ENCODE results near the gene CLSTN2.

The CLSTN2 gene

DNA sequence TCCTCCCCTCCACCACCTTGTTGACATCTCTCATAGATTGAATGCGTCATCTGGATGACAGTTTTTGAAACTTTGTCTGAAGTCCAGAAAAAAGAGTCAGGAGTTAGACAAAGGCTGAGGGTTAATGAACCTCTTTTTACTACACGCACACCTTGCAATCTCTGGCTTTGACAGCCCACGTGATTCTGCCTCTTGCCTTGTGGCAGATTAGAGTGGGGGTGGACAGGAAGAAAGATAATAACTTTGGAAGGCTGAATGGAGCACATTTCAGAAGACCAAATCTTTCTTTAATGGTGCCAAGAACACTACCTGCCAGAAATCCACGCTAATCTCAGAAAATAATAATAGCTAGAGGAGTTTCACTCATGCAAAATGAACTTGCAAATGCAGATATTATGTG, 415.0 kb downstream of the CLSTN2 start:
- DNase-seq, result no peak

DNA sequence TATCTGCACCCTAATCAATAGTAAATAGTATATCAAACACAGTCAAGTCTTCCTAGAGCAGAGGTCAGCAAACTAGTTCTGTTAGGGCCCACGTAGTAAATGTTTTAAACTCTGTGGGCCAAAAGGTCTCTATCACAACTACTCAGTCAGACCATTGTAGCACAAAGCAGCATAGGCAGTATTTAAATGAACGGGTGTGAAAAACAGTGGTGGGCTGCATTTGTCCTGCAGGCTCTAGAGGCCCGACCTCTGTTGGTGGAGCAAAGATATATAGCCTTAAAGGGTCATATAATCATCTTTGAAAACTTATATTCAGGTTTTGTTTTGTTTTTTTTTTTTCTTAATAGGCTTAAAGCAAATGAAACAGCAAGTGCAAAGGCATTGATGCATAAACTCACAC, 416.5 kb downstream of the CLSTN2 start:
- DNase-seq, result no peak

DNA sequence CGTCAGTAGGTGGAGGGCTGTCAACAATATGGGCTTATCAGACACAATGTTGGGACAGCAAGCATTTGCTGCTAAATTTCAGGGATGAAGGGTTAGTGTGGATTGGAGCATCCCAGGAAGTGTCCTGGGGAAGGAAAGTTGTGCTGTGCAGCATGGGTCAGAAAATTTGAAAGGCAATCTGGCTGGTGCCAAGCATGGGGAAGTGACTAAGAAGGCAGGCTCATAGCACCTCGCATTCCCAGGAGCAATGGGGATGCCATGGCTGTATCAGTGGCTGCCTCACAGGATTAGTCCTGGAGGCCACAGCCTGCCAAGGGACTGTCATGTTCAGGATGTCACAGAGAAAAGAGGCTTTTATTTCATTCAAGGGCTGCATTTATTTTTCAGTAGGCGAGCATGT, 420.5 kb downstream of the CLSTN2 start:
- DNase-seq, result no peak

DNA sequence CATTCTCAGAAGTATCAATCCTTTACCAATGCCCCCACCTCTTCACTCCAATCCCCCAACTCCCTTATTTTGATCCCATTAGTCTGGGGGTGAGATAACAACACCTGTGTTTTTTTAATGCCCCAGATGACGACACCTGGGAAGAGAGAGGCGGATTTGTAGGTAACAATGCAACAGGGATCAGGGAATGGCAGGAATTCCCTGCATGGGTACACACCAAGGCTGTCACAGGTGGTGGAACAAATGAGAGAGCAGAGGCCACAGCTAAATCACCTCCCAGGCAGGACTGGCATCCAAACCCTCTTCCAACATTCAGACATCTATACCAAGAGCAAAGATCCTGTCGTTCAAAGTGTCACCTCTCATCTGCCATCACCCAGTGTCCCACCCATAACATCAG, 423.7 kb downstream of the CLSTN2 start:
- no peak for DNase-seq

DNA sequence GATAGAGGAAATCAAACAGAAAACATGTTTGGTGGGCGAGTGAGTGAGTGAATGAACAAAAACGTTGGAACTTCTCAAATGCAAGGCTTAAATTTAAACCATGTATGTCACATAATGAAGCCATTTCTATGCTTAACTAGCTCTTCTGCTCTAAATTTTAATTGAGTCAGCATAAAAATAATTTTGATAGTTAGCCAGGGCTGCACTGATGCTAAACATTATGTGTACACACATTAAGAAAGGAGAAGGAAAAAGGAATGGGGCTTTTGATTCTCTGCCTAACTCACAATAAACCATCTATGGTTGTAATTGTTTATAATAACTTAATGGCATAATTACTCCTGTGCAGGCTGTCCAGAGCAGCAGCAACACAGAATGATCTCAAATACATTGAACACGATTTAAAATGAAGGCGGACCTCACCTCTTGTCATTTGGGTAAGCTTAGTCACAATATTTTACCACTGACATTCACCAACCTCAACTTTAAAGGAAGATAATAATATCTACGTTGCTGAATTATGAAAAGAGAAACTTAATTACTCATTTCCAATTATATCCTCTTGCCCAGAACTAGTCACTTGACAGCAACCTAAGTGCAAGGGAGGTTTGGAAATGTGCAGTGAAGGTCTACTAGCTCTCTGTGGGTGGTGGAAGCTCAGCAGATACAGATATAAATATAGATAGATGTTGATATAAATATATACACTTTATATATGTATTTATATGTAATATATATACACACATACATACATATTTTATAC, 424.4 kb downstream of the CLSTN2 start:
- DNase-seq, result no peak

DNA sequence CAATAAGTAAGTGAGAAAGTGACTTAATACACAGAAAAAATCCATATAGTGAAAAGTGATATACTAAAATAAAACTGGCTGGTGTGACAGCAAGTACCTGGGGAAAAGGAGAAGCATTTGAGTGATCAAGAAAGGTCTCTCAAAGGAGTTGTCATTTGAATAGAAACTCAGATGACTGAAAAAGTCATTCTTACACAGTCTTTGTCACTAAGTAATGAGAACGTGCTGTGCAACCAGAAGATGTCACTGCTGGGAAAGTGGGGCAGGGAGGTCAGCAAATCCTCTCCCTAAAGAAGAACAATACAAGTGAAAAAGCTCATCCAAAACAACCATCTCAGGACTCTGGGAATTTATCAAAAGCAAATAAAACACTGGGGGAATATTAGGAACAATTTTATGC, 425.3 kb downstream of the CLSTN2 start:
- no peak for DNase-seq

DNA sequence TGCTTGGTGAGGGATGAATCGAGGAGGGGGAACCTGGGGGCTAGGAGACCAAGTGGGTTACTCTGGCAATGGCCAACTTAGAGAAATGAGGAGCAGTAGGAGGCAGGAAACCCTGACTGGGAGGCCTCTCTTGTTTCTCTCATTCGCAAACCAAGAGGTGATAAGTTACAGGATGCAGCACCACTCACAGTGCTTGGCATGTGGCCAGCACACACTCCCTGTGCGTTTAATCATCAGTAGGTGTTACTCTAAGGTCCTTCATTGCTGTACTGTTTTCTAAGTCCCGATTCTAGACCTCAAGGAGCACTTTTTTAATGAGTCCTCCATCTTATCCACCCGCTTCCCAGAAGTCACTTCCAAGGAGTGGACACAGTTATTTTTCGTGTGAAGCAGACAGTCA, 428.8 kb downstream of the CLSTN2 start:
- peak; percentile 3 for DNase-seq

DNA sequence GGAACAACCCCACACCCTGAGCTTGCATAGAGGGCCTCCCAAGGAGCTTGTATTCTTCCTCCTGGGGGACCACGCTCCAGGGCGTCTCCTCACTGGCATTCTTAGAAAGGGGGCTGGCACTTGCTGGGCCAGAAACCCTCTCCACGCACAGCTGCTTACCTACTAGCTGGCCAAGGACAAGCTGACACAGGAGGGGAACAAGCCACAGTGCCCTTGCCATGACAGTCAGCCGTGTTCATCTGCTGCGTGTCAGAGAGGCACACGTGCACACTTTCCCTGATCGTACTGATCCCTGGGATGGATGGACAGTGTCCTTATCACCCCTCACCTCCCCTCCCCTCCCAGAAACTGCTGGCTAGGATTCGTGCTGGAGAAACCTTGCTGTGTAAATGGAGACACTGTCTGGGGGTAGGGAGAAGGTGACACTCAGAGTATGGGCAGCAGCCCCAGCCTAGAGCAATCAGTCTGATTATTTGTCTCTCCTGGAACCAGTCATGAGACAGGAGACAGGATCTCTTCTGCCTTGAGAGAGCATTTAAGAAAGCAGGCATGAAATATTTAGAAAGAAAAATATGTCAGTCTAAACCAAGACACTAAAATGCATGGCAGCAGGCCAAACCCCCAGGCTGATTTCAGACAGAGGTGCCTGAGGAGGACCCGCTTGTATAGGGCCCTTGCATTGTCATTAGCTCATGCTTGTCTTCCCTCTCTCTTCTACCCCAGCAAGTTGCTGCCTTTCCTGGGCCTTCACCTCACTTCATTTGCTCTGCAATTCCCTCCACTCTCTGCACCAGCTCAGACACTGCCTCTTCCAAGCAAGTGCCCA, 431.1 kb downstream of the CLSTN2 start:
- no peak for DNase-seq

DNA sequence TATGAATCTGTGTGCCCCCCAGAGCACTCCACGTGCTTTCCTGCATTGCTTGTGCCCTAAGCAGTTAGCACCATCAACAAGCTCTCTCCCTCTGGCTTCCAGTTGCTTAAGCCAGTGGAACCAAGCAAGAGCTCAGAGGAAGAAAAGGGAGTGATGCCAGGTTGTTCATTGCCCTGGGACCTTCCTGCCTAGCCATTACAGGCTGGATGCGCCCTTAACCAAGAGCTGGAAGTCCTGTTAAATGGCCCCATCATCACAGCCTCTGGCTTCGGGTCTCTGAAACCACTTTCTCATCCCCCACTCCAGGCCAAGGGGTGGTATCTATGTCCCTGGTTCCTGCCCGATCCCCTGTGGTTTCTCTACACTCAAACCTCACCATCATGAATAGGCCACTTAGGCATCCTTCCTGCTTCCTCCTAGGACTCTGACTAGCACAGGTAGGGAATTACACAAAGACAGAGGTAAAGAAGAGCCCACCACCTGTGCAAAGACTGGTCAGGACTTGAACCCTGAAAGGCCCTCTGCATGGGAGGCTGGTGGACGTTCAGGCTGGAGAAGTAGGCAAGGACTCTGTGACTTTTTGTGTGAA, 433.3 kb downstream of the CLSTN2 start:
- no peak for DNase-seq

DNA sequence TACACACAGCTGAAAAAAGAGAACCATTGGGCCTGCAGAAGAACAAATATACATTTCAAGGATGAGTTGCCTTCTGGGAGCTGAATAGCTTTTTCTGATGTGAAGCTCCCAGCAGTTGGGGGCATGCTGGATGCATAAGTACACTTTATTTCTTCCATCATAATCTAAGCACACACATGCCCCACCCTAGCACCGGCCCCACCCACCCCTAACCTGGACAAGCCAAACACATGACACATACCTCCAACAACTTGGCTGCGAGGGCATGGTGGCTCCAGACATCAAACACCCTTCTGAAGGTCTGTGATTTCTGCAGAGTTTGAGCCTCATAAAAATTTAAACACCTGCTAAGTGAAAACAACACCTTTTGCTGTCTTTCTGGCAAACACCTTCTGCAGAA, 435.7 kb downstream of the CLSTN2 start:
- DNase-seq, result no peak

DNA sequence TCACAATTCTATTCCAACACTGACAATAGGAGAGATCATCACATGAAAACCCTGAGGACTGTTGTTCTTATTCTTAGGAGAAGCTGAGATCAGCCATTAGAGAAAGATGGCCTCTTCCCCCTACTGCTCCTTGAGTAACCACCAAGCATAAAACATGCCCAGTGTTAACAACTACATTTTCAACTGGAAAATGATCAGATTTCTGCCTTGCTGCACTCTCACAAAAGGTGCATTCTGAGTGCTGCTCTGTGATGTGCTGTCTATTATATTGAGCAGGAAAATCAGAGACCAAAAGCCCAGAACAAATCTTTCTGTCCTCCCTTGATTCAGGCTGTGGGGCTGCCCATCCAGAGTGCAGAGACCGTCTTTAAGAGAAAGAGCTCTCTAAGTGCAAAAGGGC, 438.2 kb downstream of the CLSTN2 start:
- no peak for DNase-seq

DNA sequence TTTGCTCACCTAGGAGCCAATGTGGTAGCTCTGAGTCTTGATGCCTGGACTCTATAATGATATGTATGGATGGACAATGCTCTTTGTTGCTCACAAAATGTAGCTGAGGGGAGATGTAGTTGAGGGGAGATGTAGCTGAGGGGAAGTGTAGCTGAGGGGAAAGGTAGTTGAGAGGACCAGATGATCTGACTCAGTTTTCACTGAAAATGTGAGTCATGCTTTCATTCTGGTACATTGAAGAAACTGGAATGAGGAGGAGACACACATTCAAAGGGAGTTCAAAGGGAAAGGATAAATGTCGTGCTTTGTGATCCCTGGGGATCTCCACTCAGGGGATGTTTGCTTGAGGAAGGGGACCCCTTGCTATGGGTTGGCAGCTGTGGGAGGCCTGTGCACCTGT, 440.0 kb downstream of the CLSTN2 start:
- DNase-seq, result no peak

DNA sequence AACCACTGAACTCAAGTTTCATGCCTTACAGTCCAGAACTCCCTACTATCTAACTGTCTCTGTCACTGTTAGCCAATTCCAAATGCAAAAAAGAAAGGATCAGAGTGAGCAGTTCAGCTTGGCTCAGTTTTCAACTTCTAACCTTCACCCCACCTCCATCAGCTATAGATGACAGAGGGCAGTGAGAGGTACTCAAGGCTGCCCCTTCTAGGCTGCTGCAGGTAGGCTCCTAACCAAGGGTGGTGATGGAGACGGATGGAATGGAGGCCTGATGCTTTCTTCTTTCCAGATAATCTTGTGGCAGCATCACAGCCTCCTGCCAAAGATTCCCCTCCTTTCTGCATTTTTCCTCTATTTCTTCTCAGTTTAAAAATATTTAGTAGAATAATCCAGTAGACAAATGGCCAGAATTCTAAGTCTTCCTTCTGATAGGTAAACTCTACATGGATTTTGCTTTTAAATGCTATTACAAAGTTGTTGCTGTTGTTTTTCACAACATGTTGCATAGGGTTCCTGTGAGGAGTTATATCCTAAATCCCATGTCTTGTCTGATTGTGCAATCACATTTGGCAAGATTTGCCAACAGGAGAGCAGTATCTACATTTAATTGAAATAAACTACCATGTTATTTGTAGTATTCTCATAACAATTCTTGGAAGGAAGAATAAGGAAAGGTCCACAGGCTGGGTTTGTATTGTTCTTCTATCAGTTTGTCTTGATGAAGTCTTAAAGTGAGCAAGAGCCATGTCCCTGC, 441.3 kb downstream of the CLSTN2 start:
- no peak for DNase-seq

DNA sequence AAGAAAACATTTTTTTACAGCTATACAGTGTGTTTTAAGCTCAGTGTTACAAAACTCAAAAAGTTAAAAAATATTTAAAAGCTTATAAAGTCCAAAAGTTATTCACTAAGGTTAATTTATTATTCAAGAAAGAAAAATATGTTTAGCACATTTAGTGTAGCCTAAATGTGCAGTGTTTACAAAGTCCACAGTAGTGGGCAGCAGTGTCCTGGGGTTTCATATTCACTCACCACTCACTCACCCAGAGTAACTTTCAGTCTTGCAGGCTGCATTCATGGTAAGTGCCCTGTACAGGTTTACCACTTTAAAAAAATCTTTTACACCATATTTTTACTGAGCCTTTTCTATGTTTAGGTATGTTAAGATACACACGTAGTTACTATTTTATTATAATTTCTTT, 442.7 kb downstream of the CLSTN2 start:
- DNase-seq, result no peak

DNA sequence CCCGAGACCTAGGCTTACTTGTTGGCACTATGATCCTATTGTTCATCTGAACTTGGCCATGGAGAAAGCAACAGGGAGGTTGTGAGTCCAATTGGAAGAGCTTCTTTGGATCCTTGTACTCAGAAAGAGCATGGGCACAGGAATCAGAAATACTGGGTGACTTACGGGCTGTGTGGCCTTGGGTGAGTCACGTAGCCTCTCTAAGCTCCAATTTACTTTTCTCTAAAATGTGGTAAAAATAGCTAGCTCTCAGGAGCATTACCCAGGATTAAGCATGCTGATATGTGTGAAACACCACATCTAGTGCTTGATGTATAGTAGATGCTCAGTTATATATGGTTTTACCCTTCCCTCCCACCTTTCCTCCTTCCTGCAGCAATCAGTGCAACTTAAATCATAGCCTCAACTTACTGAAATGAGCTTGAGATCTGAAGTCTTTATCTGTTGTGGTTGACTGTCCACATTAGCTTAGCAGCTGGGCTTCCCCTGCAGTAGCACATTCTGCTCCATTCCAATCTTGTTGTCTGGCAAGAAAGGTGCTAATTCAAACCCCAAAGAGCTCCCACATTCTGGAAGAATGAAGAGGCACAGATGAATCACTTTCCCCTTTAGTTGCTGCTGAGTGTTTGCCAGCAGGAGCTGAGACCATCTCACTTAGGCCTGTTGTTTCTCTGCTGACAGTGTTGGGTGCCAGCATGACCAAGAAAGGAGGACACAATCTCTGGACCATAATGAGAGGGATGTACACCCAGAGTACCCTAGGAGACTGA, 443.8 kb downstream of the CLSTN2 start:
- no peak for DNase-seq

DNA sequence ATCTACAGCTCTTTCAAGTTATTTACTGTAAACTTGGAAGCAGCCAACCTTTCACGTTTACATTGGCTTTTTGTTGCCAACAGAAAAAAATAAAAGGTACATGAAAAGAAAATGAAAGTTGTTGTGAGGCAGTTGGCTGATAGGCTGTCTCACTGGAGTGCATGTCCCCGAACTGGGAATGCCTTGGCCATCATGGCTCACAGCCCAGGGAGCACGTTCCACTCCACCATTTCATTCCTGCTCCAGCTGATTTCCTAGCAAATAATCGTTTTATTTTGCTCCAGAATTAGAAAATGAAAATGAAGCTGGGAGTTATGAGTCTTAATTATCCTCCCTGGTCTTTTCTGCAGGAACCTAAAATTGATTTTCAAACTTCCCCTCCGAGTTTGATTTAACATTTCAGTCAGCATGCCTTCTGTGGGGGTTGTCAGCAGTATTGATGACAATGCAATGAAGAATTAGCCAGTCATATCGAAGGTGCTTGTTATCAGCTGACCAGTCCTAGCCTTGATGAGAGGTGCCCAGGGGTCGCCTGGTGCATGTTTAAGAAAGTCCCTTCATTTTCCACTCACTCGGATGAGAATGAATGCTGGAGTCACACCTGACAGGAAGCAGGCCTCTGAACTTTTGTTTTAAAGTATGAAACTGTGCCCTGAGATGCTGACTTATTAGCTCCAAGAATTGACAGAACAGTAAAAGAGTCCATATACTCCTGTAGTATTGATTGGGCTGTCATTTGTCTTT, 449.2 kb downstream of the CLSTN2 start:
- DNase-seq, result no peak

DNA sequence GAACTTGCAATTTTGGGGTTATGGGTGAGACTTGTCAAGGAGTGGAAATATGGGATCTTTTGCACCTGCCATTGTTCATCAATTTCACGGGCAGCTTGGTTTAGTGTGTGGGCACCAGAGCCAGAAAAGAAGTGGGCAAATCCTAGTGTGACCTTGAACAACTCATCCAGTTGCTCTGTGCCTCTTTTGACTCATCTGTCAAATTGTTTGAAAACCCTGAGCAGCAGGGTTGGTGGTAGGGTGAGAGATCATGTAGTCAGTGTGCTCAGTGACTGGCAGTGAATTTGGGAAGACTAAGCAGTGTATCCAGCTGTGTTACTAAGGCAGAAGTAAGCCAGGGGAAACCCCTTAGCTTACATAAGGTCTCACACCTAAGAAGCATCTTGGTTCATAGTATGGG, 449.9 kb downstream of the CLSTN2 start:
- DNase-seq, result no peak

DNA sequence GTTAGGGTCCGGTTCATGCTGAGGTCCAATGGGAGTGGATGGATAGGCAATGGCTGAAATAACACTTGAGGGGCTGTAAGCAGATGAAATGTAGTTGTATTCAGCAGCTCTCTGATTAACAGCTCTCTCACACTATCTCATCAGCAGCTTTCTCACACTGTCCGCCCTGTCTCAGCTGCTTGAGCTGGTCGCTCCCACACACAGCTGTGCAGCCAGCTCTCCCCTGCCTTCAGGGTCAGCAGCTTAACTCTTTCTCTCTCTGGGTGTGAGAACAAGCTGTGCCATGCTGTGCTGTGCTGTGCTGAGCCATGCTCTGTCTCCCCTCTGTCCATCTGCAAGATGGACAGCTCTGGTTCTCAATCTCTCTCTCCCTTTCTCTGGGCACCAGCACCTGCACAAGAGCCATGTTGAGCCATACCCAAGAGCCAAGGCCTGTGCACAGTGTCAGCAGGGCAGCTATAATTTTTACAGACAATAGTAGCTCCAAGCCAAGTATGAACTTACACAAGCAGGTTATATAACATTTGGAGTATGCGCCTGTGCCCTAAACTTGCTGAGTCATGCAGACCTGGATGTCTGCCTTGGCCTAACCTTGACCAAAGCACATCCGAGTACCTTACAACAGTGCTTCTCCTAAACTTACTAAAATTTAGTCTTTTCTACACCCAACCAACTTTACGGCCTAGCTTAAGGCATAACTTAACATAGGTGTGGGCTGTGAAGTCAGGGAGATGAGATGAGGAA, 451.5 kb downstream of the CLSTN2 start:
- DNase-seq, result no peak

DNA sequence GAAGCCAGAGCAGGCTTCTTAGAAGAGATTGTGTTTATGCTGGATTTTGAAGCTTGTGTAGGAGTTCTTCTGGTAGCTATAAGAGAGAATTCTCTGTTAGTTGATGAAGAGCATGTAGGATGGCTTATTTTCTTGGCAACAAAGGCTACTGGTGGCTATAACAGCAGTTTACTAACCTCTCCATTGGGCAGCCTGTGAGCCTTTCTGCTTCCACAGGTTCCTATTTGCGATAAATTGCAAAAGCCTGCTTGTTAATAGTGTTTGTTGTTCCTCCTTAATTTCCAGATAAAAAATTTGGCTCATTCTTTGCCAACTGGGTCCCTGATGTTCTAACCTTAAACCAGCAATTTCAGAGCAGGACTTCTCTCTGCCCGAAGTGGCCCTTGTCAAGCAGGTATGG, 452.3 kb downstream of the CLSTN2 start:
- DNase-seq, result no peak

DNA sequence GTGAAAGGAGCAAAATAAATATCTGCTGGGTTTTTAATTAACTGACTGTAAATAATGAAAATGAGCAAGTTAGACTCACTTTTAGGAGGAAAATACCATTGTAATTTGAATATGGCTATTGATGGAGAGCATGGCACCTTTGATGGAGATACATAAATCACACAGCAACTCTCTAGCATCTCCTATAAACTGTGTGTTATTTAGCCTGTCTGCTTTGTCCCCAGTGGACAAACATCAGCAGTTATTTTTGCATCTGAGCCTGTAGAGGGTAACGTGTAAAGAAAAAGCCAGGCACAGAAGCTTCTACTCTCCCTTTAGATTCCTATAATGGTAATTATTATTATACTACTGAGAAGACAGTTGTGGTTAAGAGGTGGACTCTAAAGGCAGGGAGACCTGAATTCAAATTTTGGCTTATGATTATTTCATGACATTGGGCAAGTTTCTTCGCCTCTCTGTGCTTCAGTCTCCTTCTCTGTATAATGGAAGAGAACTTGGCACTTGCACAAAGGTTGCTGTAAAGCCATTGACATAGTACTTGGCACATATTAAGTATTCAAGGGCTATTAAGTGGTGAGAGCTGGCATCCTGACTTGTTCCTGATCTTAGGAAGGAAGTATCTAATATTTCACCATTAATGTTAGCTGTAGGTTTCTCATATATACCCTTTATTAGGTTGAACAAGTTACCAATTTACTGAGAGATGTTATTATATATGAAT, 453.4 kb downstream of the CLSTN2 start:
- no peak for DNase-seq
